K562 (cell line): ENCODE results near the gene SLC6A8. TPM values are rescaled to one million over a fixed set of nuclear protein-coding genes. Genes with fewer than 3 reads are reported as not detected.

Source experiments
- ATAC-seq: fragments of 200-7000 bp; cut with Tn5 transposase; 3 replicates; pipeline ENCODE4 v1.9.1; 2020; ENCODE audit warnings: moderate library complexity
- BruUV-seq: library from RNA; stranded (reverse); fragments of 400-500 nt; replicated peaks from 2 replicates; lab custom pipeline; 2021; lab: Mats Ljungman, UMichigan
- CTCF ChIA-PET: fragments of 300-600 bp; formaldehyde crosslinking; extraction: SDS; loops from one replicate; lab custom pipeline; 2021; ENCODE audit warnings: low intra/inter-chr PET ratio; lab: Yijun Ruan, JAX
- POLR2A ChIA-PET: fragments of 300-600, 350-650 bp; sonication (Branson Sonifier 250); formaldehyde crosslinking; extraction: SDS; loops from one replicate; lab custom pipeline; 2021; ENCODE audit warnings: antibody characterized with exemption, inconsistent platforms; lab: Yijun Ruan, JAX
- DNase-seq, 4 experiments: peaks; one replicate each; pipeline versions ENCODE4 v3.0.0 to v3.0.0-alpha.2; 2011 to 2018; ENCODE audit warnings: low spot score in 3 of 4, mixed read lengths in 3 of 4; ENCODE audit errors: extremely low read depth in 1 of 4
- FAIRE-seq: peaks from 2 replicates; lab custom pipeline; 2011; peaks lifted over from hg19 to GRCh38; lab: Jason Lieb, UNC
- H2AFZ ChIP-seq: 2 replicates; pipeline ENCODE4 v1.6.0; 2011; ENCODE audit warnings: low read depth, low read length, control low read depth, inconsistent platforms
- H3K27ac ChIP-seq: fragments of 200-600 bp; 3 replicates; pipeline ENCODE4 v1.8.0; 2011; ENCODE audit warnings: low read depth, mild to moderate bottlenecking, control low read depth, inconsistent platforms, low read length, moderate library complexity, mixed read lengths; ENCODE audit errors: extremely low read depth
- H3K27me3 ChIP-seq, 2 experiments: fragments of 300-600 bp in 1 of 2; 2 replicates in 1 of 2; 3 replicates in 1 of 2; pipeline versions ENCODE4 v1.6.0 to v1.8.0; 2011; ENCODE audit warnings: inconsistent platforms in 2 of 2, low read length in 2 of 2, mild to moderate bottlenecking in 1 of 2, mixed read lengths in 1 of 2, moderate library complexity in 1 of 2; ENCODE audit not compliant: control insufficient read depth in 2 of 2, insufficient read depth in 2 of 2
- H3K36me3 ChIP-seq: fragments of 300-600 bp; 3 replicates; pipeline ENCODE4 v1.8.0; 2011; ENCODE audit warnings: mild to moderate bottlenecking, low read length, inconsistent platforms; ENCODE audit not compliant: control insufficient read depth, insufficient read depth
- H3K4me1 ChIP-seq, 2 experiments: fragments of 200-600 bp in 1 of 2; replicated peaks in 1 of 2; 2 replicates in 1 of 2; 3 replicates in 1 of 2; pipeline versions ENCODE4 v1.5.1 to v1.8.0; 2011; ENCODE audit warnings: inconsistent platforms in 2 of 2, low read length in 2 of 2, mild to moderate bottlenecking in 1 of 2, mixed read lengths in 1 of 2, moderate library complexity in 1 of 2; ENCODE audit not compliant: control insufficient read depth in 2 of 2, insufficient read depth in 2 of 2
- H3K4me2 ChIP-seq: 2 replicates; pipeline ENCODE4 v1.6.1; 2011; ENCODE audit warnings: low read length, control low read depth, inconsistent platforms, mixed read lengths; ENCODE audit not compliant: insufficient read depth
- H3K4me3 ChIP-seq: fragments of 200-600 bp; sonication (generic), shearing (Covaris generic); 2 replicates; pipeline ENCODE4 v1.5.1; 2016; ENCODE audit warnings: control low read depth, inconsistent platforms
- H3K79me2 ChIP-seq: fragments of 200-600 bp; 3 replicates; pipeline ENCODE4 v1.8.0; 2011; ENCODE audit warnings: low read length, inconsistent platforms; ENCODE audit not compliant: control insufficient read depth, insufficient read depth
- H3K9ac ChIP-seq, 2 experiments: 2 replicates each; pipeline versions ENCODE4 v1.6.0 to v1.6.1; 2011; ENCODE audit warnings: low read depth in 2 of 2, low read length in 2 of 2, control low read depth in 1 of 2, inconsistent platforms in 1 of 2, mild to moderate bottlenecking in 1 of 2, mixed read lengths in 1 of 2; ENCODE audit not compliant: insufficient read depth in 1 of 2
- H3K9me1 ChIP-seq: one replicate; pipeline ENCODE4 v1.6.0; 2011; ENCODE audit warnings: inconsistent platforms, mild to moderate bottlenecking, low read length, moderate library complexity; ENCODE audit not compliant: control insufficient read depth, insufficient read depth
- H3K9me3 ChIP-seq: replicated peaks from 2 replicates; pipeline ENCODE4 v1.5.1; 2011; ENCODE audit warnings: low read depth, low read length, inconsistent platforms; ENCODE audit not compliant: control insufficient read depth, insufficient read depth
- H4K20me1 ChIP-seq: replicated peaks from 2 replicates; pipeline ENCODE4 v1.6.1; 2011; ENCODE audit warnings: low read length, inconsistent platforms, mixed read lengths; ENCODE audit not compliant: control insufficient read depth, insufficient read depth
- CREB1 ChIP-seq, 2 experiments: sonication (generic) in 1 of 2; formaldehyde crosslinking in 1 of 2; IDR thresholded peaks; 2 replicates each; pipeline versions ENCODE4 v1.6.1 to v1.8.0; 2012 to 2022; ENCODE audit warnings: inconsistent platforms in 1 of 2, mild to moderate bottlenecking in 1 of 2, missing genetic modification reagents in 1 of 2, moderate library complexity in 1 of 2
- DPF2 ChIP-seq: fragments of 450-650 bp; IDR thresholded peaks from 2 replicates; pipeline ENCODE4 v1.6.1; 2016
- GATAD2A ChIP-seq: fragments of 450-650 bp; IDR thresholded peaks from 2 replicates; pipeline ENCODE4 v1.6.1; 2017
- IRF1 ChIP-seq: sonication (generic); formaldehyde crosslinking; IDR thresholded peaks from 2 replicates; pipeline ENCODE4 v1.8.0; 2022; ENCODE audit warnings: missing genetic modification reagents, mild to moderate bottlenecking, borderline replicate concordance
- LARP7 ChIP-seq: fragments of 450-650 bp; IDR thresholded peaks from 2 replicates; pipeline ENCODE4 v1.6.1; 2016
- MED1 ChIP-seq: sonication (generic); formaldehyde crosslinking; IDR thresholded peaks from 2 replicates; pipeline ENCODE4 v1.8.1; 2023; ENCODE audit warnings: missing genetic modification reagents, borderline replicate concordance
- MEIS2 ChIP-seq: fragments of 450-650 bp; IDR thresholded peaks from 2 replicates; pipeline ENCODE4 v1.6.1; 2014; ENCODE audit warnings: mild to moderate bottlenecking; ENCODE audit not compliant: partially characterized antibody
- PCBP2 ChIP-seq: fragments of 200-400 bp; formaldehyde crosslinking; IDR thresholded peaks from 2 replicates; pipeline ENCODE4 v1.6.1; 2018; ENCODE audit warnings: low read length, low read depth, mild to moderate bottlenecking, moderate library complexity; ENCODE audit not compliant: poor library complexity, severe bottlenecking
- SNAPC5 ChIP-seq: fragments of 250-450 bp; sonication (Bioruptor Pico); IDR thresholded peaks from 2 replicates; pipeline ENCODE4 v1.8.0; 2021; ENCODE audit warnings: moderate library complexity, mild to moderate bottlenecking, inconsistent platforms
- ZFP1 ChIP-seq: fragments of 450-650 bp; formaldehyde crosslinking; IDR thresholded peaks from 2 replicates; pipeline ENCODE4 v1.4.0; 2020; ENCODE audit warnings: mild to moderate bottlenecking, mixed read lengths
- WGBS: fragments of 100-300 bp; shearing (Covaris generic); methylation state at CpG from one replicate; pipeline ENCODE4 v1.1.6; 2016; ENCODE audit warnings: low coverage, mixed read lengths; ENCODE audit not compliant: insufficient coverage; ENCODE audit errors: missing lambda C conversion rate; 5-methylcytosine and 5-hydroxymethylcytosine counted together
- in situ Hi-C: fragments of 300-500 bp; cut with MboI; formaldehyde crosslinking; loops from 4 replicates; pipeline ENCODE4 v1.15.0; 2018; ENCODE audit warnings: inconsistent platforms, mixed read lengths
- intact Hi-C: fragments of 100-400 bp; cut with micrococcal nuclease; formaldehyde crosslinking; loops from 2 replicates; pipeline ENCODE4 v1.14.2; 2022
- polyA plus RNA-seq, 8 experiments: library from polyadenylated mRNA; depleted of rRNA in 4 of 8; stranded (reverse) in 5 of 8; unstranded in 3 of 8; fragments of >200 nt; fragmentation: Nextera tagmentation in 2 of 8; fragmentation: Illumina TruSeq in 1 of 8; extraction: Ambion mirVana in 2 of 8; extraction: Trizol in 1 of 8; gene quantifications; 2 replicates each; pipeline versions ENCODE4 v1.2.1 to v1.2.3, GENCODE V29; 2011 to 2014; ENCODE audit warnings: inconsistent platforms in 1 of 8, missing spikeins in 1 of 8
- total RNA-seq, 7 experiments: library from RNA; depleted of rRNA in 6 of 7; stranded (reverse); fragments of >200 nt in 6 of 7; fragmentation: Illumina TruSeq in 2 of 7; extraction: Trizol in 2 of 7; gene quantifications; 2 replicates each; pipeline versions ENCODE4 v1.2.1 to v1.2.3, GENCODE V29; 2011 to 2021; ENCODE audit warnings: low replicate concordance in 1 of 7
- TF ChIP-seq, protein P1 (sequence below): fragments of 450-650 bp; IDR thresholded peaks from 2 replicates; pipeline ENCODE4 v1.6.1; 2014; ENCODE audit warnings: low read depth, mild to moderate bottlenecking, moderate library complexity, borderline replicate concordance
- TF ChIP-seq, protein P2 (sequence below): fragments of 450-650 bp; IDR thresholded peaks from 2 replicates; pipeline ENCODE4 v1.6.1; 2016; ENCODE audit warnings: low read depth

SLC6A8 gene
- total and polyA plus RNA-seq, 9 of the 15 experiments (the other 6 are each of a cell fraction or from before 2014, with no cell fraction given), result 0.68 to 144 (median 34.3) TPM

GRCh38 chrX:153662266-153662665, 25.5 kb upstream of the SLC6A8 start:
- peak overlapping the region; percentile 29 for H3K4me3 ChIP-seq
- peak overlapping the region; percentile 46; the same call in 1 of the 2 replicates for H3K4me2 ChIP-seq
- 3% methylated on average over 14 of the region's 31 CpGs for WGBS
- no peaks in the 10 kb centered on the region for H3K36me3 ChIP-seq
- DNase-seq (peak in 2 of 4 experiments; percentile 23 to 76), ATAC-seq (peak; percentile 79), FAIRE-seq (peak; percentile 74)
- H3K27ac ChIP-seq, result no peak overlapping the region
- BruUV-seq, result no TSS peak
- peaks cover 0 to 8% of the 10 kb centered on the region in 2 experiments; a peak in 2 of 5 replicates for H3K4me1 ChIP-seq
- POLR2A ChIA-PET, result no interaction called here
- intact Hi-C loops, result loop anchor here (1.0 to 10.0 kb wide), 2 partner anchors 52 to 707 kb away; no protein-coding TSS in a partner anchor
- no peaks in the 10 kb centered on the region for H4K20me1 ChIP-seq
- in situ Hi-C loops, result loop anchor here (10.0 kb wide), 1 partner anchor 717 kb away; no protein-coding TSS in a partner anchor
- H3K9me1 ChIP-seq, result no peaks in the 10 kb centered on the region
- H3K27me3 ChIP-seq, result peaks cover 2 to 16% of the 10 kb centered on the region in 2 experiments; a peak in 3 of 5 replicates
- peak overlapping the region in 1 of 2 experiments; percentile 81; a peak in 1 of 4 replicates for H3K9ac ChIP-seq
- CTCF ChIA-PET, result interaction anchor here (1.6 kb wide), 1 partner anchor 107 kb away, joined by 3 read pairs; no protein-coding TSS in a partner anchor
- peak overlapping the region; percentile 59 for H2AFZ ChIP-seq
- no peaks in the 10 kb centered on the region for H3K79me2 ChIP-seq
- 0 out of 2 replicates have a peak, but pooled peaks cover 2% of the 10 kb centered on the region for H3K9me3 ChIP-seq
- no peak for TF ChIP-seq GATAD2A
- no peak for TF ChIP-seq PCBP2
- TF ChIP-seq MED1 (CRISPR knock-in tag), result no peak
- TF ChIP-seq, protein P1, sequence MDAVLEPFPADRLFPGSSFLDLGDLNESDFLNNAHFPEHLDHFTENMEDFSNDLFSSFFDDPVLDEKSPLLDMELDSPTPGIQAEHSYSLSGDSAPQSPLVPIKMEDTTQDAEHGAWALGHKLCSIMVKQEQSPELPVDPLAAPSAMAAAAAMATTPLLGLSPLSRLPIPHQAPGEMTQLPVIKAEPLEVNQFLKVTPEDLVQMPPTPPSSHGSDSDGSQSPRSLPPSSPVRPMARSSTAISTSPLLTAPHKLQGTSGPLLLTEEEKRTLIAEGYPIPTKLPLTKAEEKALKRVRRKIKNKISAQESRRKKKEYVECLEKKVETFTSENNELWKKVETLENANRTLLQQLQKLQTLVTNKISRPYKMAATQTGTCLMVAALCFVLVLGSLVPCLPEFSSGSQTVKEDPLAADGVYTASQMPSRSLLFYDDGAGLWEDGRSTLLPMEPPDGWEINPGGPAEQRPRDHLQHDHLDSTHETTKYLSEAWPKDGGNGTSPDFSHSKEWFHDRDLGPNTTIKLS, result no peak
- TF ChIP-seq ZFP1, result no peak
- TF ChIP-seq IRF1, result no peak
- TF ChIP-seq SNAPC5, result no peak
- TF ChIP-seq, protein P2, sequence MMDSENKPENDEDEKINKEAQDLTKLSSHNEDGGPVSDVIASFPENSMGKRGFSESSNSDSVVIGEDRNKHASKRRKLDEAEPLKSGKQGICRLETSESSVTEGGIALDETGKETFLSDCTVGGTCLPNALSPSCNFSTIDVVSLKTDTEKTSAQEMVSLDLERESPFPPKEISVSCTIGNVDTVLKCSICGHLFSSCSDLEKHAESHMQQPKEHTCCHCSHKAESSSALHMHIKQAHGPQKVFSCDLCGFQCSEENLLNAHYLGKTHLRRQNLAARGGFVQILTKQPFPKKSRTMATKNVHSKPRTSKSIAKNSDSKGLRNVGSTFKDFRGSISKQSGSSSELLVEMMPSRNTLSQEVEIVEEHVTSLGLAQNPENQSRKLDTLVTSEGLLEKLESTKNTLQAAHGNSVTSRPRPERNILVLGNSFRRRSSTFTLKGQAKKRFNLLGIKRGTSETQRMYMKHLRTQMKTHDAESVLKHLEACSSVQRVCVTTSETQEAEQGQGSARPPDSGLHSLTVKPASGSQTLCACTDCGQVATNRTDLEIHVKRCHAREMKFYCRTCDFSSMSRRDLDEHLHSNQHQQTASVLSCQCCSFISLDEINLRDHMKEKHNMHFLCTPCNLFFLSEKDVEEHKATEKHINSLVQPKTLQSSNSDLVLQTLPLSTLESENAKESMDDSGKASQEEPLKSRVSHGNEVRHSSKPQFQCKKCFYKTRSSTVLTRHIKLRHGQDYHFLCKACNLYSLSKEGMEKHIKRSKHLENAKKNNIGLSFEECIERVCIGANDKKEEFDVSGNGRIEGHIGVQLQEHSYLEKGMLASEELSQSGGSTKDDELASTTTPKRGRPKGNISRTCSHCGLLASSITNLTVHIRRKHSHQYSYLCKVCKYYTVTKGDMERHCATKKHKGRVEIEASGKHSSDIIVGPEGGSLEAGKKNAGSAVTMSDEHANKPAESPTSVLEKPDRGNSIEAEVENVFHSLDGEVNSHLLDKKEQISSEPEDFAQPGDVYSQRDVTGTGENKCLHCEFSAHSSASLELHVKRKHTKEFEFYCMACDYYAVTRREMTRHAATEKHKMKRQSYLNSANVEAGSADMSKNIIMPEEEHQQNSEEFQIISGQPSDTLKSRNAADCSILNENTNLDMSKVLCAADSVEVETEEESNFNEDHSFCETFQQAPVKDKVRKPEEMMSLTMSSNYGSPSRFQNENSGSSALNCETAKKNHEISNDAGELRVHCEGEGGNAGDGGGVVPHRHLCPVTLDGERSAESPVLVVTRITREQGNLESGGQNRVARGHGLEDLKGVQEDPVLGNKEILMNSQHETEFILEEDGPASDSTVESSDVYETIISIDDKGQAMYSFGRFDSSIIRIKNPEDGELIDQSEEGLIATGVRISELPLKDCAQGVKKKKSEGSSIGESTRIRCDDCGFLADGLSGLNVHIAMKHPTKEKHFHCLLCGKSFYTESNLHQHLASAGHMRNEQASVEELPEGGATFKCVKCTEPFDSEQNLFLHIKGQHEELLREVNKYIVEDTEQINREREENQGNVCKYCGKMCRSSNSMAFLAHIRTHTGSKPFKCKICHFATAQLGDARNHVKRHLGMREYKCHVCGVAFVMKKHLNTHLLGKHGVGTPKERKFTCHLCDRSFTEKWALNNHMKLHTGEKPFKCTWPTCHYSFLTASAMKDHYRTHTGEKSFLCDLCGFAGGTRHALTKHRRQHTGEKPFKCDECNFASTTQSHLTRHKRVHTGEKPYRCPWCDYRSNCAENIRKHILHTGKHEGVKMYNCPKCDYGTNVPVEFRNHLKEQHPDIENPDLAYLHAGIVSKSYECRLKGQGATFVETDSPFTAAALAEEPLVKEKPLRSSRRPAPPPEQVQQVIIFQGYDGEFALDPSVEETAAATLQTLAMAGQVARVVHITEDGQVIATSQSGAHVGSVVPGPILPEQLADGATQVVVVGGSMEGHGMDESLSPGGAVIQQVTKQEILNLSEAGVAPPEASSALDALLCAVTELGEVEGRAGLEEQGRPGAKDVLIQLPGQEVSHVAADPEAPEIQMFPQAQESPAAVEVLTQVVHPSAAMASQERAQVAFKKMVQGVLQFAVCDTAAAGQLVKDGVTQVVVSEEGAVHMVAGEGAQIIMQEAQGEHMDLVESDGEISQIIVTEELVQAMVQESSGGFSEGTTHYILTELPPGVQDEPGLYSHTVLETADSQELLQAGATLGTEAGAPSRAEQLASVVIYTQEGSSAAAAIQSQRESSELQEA, result no peak
- no peak for TF ChIP-seq MEIS2
- no peak for TF ChIP-seq DPF2
- TF ChIP-seq LARP7, result no peak
- TF ChIP-seq CREB1 (IDR thresholded peaks at IDR 0.05), result no peak
- no peak for TF ChIP-seq CREB1 (CRISPR knock-in tag; IDR thresholded peaks at IDR 0.05)
